HG03521 (cell line): ENCODE results near the gene OPRM1.
"Not testable (repeated sequence)": the region's sequence is repeated elsewhere in the genome, so short reads cannot be mapped to it uniquely, and the experiment has no call there.

Experiments
- ATAC-seq: cut with Tn5 transposase; IDR thresholded peaks from one replicate; pipeline ENCODE4 v1.9.1; 2021; ENCODE audit warnings: mild to moderate bottlenecking, moderate library complexity; ENCODE audit not compliant: unreplicated experiment

OPRM1 gene

DNA sequence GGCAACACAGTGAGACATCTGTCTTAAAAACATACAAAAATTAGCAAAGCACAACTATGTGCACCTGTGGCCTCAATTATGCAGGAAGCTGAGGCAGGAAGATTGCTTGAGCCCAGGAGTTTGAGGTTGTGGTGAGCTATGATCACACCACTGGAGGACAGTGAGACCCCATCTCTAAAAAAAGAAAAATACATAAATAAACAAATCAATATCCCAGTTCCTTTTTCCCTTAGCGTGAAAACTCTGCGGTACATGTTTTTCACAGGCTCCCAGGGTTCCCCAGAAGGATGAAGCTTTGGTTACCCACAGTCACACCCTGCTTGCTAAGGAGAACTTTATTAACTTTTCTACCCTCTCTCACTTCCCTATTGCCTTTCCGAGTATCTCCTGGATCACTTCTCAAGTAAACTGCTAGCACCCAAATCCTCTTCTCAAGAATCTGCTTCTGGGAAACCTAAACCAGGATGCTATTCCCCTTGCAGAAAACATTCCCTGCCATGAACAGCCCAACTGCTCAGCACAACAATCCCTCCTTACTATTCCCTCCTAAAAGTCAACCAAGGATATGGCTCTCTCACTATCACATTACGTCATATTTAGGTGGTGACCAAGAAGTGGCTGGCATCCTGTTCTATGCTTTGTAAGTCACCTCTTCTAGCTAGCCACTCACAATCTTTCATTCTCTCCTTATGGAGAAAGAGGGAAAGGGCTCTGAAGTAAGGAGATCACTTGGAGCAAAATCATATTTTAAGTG lies 195.2 kb downstream of the OPRM1 start:
- ATAC-seq, result peak; percentile 37

DNA sequence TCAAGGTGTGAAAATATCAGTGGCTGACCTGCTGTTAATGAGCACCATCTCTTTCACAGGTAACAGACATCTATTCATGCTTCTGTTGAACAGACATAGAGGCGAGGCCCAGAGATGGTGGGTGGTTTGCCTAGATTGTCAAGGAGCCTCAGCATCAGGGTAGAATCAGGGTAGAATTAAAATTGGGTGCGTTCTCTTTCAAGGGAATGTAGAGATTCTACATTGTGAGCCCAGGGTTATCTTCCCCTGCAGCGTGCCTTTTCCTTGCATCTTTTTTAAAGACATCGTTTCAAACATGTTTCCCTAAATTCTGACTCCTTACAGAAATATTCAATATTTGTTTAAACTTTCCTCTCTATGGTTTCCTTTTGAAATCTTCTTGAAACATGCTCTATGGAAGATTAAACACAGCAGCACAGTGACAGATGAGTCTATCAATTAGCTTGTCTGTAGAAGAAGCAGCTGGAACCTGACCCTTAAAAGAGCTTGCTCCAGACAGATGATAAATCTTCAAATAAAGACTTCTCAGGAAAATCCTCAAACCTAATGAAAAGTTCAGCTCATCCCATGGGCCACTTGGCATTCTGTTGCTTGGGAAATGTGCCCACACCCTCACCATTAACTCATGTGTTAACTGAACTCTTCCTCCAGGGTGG lies 197.7 kb downstream of the OPRM1 start:
- ATAC-seq, result no peak

DNA sequence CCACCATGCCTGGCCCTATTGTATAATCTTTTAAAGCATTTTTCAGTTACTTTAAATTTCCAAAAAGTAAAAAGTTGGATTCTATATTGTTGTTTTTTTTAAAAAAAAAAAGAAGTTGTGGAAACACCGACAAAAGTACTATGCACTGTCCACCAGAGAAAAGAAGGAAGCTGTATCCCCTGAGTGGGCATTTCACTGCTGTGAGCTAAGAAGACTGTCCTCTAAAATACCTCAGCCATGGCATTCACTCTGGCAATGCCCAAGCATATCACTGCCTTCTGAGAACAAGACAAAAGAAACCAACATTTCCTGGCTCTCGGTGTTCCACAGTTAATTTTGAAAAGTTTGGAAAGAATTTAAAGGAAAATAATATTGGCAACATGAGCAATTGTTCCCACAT lies 199.8 kb downstream of the OPRM1 start:
- ATAC-seq, result no peak

DNA sequence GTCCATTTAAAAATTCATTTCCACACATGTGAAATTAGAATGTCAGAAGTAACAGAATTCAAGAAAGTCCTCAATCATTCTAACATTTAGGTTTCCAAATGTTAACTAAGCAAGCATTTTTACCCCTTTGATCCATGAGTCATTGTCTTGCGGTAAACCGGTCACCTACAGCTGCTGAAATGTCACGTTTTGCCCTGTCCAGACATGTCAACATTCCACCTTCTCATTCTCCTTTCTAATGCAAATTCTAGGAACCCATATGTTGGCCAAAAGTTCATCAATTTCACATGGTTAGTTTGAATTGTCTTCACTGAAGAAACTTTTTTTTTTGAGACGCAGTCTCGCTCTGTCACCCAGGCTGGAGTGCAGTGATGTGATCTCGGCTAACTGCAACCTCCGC lies 200.4 kb downstream of the OPRM1 start:
- no peak for ATAC-seq

DNA sequence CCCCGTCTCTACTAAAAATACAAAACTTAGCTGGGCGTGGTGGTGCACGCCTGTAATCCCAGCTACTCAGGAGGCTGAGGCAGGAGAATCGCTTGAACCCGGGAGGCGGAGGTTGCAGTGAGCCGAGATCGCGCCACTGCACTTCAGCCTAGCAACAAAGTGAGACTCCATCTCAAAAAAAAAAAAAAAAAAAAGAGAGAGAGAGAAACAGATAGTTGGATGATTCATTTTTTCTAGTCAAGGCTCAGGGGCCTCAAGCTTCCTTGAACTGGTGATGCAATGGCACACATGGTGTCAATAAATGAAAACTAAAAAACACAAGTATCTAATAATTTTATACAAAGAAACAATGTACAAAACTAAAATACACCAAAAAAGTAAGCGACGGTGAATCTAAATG lies 202.0 kb downstream of the OPRM1 start:
- not testable (repeated sequence) for ATAC-seq

DNA sequence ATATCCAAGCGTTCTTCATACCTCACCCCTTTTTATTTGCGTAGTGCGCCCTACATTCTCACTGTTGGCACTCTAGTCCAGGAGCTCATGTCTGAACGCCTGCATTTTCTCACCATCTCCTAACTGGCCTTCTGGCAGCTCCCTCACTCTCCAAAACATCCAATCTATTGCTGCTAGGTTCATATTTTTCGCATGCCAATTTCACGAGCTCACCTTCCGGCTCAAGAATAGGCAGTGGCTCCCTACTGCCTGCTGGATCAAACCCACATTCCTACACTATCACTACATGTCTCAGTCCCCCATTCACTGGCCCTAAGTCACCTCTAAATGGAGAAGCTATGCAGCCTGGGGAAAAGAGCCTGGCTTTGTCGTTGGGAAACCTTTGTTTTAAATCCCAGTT lies 202.5 kb downstream of the OPRM1 start:
- ATAC-seq, result no peak

DNA sequence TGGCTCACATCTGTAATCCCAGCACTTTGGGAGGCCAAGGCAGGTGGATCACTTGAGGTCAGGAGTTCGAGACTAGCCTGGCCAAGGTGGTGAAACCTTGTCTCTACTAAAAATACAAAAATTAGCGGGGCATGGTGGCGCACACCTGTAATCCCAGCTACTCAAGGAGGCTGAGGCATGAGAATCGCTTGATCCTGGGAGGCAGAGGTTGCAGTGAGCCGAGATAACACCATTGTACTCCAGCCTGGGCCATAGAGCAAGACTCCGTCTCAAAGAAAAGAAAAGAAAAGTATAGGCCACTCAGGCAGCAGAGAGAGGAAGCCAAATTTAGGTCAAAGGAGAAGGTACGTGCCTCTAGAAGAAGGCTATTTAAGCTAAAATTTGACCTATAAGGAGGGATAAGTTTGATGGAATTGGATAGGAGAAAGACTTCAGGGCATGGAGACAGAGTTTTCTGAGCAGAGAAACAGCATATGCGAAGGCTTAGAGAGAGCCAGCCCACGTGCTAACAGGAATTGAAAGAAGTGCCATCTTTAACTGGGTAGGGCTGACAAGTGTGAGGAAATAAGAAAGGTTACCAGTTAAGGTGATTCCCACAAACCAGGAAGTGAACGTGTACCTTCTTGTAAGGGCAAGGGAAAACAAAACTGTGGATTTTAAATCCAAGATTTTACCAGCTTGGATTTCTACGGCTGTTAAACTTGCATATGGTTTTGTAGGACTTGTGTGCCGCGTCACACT lies 203.7 kb downstream of the OPRM1 start:
- ATAC-seq, result no peak

DNA sequence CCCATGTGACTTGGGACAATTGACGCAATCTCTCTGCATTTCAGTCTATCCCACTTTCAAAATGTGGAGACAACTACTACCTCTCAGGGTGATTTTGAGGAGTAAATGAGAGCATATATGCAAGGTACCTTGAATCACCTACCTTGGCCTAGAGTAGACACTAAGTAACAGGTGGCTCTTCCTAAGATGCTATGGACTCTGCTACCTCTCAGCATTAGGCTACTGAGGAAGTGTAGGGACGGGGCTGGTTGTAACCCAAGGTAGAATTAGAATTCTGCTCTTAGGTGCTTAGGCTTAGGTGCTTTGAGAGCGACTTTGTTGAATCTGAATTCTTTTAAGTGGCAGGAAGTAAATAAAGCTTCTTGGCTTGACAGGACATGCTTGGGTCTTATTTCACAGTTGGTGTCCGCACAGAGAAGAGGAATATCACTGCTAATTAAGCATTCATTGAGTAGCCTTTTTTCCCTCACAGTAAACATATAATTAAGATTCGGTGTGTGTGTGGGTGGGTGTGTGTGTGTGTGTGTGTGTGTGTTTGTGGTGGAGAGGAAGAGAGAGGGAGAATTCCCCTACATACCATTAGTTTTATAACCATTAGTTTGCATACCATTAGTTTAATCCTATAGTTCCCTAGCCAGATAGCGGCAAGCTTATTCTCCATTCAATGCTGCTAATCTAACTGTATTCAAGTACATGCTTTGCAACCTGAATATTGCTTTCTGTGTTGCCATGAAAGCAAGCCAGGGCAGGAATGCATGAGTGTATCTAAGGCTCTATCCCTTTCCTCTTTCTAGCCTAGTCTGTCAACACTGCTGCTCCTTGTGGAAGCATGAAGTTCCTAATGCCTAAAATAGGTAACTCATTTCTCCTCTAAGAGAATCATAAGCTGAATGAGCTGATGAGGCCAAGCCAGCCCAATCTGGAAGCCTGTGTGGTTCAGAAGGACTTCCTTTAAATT lies 205.0 kb downstream of the OPRM1 start:
- no peak for ATAC-seq

DNA sequence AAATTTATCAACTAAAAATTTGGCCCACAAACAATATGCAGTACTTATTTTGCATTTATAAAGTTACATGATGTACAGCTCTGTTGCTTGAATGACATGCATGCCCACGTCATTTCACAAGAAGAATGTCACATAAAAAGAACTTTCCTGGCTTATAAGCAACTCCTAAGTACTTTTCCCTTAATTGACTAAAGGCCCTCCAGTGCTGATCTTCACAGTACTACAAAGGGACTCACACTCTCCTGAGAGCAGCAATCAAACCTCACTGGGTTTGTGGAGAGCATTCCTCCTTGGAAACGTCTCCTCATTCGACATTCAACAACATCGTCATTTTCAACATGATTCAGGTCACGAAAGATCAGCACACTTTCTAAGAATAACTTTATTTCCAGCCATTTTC lies 206.5 kb downstream of the OPRM1 start:
- ATAC-seq, result no peak

DNA sequence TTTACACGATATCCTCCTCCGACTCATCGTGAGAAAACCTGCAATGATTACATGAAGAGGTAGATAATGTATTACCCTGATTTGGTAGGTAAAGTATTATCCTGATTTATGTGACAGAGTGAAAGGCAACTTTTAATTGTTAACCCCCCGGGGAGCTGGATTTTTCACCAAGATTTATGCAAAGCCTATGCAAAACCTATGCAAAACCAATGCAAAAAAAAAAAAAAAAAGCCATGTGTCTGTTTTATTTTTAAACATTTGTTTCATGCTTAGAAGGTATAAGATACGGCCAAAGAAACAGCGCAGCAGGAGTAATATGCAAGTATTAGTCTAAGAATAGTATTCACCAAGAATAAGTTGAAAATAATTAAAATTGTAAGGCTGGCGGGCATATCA lies 207.7 kb downstream of the OPRM1 start:
- ATAC-seq, result no peak

DNA sequence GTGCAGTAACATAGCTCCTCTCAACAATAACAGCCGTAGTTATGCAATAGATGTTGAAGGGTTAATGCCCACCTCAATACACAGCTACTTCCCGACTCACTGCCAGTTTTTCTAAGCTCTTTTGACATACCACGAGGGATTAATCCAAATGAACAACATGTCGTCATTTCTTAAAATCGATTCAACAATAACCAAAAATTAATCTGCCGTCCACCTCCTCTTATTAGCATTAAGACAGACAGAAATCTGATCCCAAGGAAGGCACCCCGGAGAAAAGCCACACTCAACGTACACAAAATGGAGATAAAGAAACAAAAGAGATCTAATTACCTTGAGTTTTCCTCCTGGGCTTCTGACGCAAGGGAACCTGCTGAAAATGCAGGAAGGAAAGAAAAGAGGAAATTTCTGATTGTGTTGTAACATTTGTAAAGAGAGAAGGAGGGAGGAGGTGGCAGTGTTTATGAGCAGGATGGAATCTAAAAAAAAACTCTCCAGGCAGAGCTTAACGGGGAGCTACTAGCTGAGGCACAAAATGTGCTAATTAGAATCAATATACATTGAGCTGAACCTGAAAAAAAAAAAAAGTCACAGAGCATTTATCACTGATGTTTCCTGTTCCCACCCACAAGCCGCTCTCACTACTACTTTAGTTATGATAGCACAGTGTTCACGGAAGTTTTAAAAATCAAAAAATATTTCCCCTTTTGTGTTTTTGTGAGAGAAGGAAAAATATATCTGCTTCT lies 208.2 kb downstream of the OPRM1 start:
- ATAC-seq, result peak; percentile 39

DNA sequence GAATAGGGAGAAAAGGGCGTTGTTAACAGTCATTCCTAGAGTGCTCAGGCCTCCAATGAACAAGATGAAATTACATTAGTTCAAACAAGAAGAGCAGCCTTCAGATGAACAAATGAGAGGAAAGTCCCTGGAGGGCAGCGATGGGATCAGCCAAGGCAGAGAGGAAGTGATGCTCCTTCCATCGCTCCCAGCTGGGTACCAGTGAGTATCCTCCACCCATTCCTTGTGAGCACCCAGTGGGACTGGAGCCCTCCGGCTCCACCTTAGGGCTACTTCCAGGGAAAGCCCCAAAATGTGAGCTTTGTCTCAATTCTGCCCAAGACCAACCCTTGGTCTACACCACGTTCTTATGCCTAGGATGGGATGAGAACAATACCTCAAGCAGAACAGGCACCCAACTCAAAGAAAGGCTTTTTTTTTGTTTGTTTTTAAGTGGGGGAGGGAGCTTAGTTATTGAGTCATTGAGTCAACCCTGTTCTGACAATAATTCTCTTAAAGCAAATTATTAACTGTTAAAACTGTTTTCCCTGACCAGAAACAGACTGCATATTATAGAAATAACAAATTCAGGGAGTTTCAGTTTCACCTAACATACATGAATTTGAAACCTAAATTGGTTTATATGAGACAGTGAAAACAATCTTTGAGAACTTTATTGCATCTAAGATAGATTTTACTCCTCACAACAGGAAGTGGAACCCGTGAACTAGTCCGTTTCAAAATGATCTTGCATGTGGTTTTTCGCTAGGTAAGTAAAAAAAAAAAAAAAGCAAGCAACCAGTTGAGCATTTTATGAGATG lies 210.7 kb downstream of the OPRM1 start:
- peak; percentile 73 for ATAC-seq

DNA sequence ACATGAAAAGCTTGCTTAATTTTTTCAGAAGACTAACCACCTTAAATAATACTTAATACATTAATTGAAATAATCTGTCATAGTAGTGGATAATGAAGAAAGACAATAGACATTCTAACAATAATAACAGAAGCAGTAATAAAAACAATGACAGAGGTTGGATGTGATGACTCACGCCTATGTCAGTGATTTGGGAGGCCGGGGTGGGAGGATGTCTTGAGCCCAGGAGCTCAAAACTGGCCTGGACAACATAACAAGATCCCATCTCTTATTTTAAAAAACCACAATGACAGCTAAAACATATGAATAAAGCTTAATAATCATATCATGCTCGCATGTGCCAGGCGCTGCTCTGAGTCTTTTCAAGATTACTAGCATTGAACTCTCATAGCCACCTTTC lies 212.1 kb downstream of the OPRM1 start:
- ATAC-seq, result no peak

DNA sequence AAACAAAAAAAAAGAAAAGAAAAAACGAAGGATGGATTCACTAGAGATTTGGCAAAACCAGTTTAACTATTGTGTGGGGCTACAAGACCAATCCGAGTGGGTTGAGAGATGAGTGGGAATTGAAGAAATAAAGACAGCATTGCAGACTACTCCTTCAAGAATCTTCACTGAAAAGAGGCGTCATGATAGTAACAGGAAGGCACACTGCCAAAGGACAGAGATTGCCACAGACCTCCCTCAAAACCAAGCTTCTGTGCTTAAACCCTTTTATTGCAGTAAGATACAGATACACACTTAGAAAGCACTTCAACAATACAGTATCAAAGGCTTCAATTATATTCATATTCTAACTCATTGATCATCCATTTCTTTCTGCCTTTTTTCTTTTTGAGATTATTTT lies 213.6 kb downstream of the OPRM1 start:
- ATAC-seq, result no peak

DNA sequence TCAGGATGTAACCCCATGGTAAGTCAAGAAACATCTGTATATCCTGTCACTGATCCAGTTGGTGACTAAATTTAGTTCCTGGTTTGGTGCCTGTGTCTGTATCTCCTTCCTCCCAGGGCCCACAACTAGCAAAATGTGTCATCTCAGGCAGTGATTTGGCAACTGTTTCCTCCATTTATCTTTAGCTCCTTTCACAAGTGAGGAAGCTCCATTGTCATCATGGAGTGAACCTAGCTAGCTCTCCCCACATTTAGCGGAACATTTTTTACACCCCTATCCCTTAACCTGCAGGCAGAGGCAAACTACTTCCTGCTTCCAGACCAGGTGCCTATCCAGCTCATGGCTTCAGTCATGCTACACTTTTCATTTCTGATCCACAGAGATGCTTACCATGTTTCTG lies 218.0 kb downstream of the OPRM1 start:
- no peak for ATAC-seq

DNA sequence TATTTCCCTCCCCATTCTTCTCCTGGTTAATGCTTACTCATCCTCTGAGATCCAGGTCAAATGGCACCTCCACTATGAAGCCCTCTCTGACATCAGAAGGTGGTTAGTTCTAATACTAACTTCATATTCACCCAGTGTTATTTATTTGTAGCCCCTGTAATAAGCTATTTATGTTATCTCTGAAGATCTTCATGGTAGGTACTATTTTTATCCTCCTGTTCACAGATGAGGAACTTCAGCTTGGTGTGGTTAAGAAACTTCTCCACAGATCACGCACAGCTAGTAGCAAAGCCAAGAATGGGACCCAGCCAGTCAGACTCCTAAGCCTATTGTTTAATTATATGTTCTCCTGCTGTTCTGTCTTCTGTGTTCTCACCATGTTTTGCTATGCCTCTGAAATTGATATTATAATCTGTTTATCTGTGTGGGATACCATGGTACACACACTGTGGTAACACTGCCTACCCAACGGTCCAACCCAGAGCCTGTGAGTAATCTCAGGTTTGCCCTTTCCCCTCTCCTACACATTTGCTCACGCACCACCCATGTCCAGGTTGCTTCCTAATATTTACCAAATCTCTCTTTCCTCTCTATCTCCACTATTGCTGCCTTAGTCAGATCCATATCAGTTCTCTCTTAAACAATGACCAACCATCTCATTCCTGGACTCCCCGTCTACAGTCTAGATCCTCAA lies 219.2 kb downstream of the OPRM1 start:
- peak; percentile 73 for ATAC-seq

DNA sequence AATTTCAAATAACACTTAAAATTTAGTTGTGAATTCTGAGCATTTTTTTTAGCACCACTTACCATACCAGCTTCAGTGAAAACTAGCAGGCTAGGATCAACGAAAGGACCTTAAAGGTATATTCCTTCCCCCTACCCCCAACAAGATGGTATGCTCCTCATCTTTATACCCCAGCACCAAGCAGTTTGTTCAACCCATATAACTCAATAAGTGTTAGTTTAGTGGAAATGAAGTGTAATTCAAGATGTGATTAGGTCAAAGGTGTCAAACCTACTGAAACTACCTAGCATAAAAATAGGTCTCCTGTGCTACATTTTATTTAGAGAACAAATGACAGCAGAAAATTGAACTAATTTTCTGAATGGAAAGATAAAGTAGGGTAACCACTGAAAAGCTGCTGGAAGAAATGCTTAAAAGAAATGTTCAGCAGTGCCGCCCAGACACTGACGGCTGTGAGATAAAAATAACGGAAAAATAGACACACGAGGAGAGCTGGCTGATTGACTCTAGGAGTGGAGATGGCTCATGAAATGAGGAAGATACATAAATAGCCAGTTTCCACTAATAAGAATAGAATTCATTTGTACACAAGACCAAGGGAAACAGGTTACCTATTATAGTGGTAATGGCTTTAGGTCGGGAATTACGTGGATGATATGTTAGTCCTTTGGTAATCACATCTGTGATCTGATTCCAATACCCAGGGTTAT lies 222.8 kb downstream of the OPRM1 start:
- ATAC-seq, result no peak

DNA sequence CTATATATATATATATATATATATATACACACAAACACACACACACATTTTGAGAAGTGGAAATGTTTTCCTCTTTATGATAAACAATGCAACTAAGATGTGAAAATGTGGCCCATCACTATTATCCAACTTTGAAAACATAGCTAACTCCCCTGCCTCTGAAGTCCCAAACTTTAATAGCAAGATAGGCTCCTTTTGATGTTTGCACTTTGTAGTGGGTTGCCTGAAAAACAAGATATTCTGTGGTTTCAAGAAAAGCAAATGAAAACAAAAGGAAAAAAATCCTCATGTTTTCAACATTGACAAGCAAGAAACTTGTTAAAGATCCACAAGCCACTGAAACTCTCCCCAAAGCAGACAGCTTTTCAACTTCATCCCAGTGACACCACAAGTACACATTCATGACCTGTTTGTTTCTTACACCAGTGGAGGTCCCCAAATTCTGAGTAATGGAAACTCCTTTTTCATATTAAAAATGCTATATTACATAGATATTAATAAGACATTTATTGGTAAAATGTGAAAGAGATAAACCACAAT lies 227.6 kb downstream of the OPRM1 start:
- ATAC-seq, result no peak
